GM12864 (cell line): ENCODE results near the gene CT45A3.
"Not testable (repeated sequence)": the region's sequence is repeated elsewhere in the genome, so short reads cannot be mapped to it uniquely, and the experiment has no call there.

ENCODE experiments used
- DNase-seq: peaks from one replicate; pipeline ENCODE4 v3.0.0-alpha.2; 2011; ENCODE audit warnings: low read depth
- H3K4me3 ChIP-seq: 2 replicates; pipeline ENCODE4 v1.5.1; 2011; ENCODE audit warnings: mild to moderate bottlenecking, low read depth, low read length, control low read depth
- CTCF ChIP-seq: IDR thresholded peaks from 2 replicates; pipeline ENCODE4 v1.5.1; 2011; ENCODE audit warnings: low read depth, mild to moderate bottlenecking, moderate library complexity, low read length, control low read depth, inconsistent platforms; ENCODE audit errors: missing control alignments

Gene CT45A3, protein sequence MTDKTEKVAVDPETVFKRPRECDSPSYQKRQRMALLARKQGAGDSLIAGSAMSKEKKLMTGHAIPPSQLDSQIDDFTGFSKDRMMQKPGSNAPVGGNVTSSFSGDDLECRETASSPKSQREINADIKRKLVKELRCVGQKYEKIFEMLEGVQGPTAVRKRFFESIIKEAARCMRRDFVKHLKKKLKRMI

GRCh38 chrX:135768091-135768490, at the start of gene CT45A3:
Gene CT45A3 (minus strand): TSS chrX:135768191. CDS start chrX:135764444, 3,747 bp downstream.
- not testable (repeated sequence) for DNase-seq, H3K4me3 ChIP-seq

DNA sequence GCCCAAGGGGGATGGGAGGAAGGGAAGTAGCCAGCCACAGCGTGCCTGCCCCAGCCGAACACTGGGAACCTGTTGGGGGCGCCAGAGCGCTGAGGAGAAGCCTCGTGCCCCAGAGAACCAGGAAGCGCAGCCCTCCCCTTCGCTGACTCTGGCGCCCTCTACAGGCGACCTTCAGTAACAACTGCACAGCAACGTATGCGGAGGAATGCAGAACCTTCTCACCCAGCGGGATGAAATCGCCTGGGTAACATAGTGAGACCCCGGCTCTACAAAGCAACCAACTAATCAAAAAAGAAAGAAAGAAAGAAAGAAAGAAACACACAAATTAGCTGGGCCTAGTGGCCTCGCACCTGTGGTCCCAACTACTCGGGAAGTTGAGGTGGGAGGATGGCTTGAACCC, 34.7 kb upstream of the CT45A3 start, which contains the start of gene CT45A6:
Gene CT45A6 (minus strand): TSS at position 101 of the 400 bp plus-strand sequence. CDS start 3,794 bp downstream, outside the sequence.
- H3K4me3 ChIP-seq, DNase-seq: not testable (repeated sequence)

DNA sequence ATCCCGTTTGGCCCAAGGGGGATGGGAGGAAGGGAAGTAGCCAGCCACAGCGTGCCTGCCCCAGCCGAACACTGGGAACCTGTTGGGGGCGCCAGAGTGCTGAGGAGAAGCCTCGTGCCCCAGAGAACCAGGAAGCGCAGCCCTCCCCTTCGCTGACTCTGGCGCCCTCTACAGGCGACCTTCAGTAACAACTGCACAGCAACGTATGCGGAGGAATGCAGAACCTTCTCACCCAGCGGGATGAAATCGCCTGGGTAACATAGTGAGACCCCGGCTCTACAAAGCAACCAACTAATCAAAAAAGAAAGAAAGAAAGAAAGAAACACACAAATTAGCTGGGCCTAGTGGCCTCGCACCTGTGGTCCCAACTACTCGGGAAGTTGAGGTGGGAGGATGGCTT, 17.4 kb upstream of the CT45A3 start, which contains the start of gene CT45A5:
Gene CT45A5 (minus strand): TSS at position 101 of the 400 bp plus-strand sequence. CDS start 3,774 bp downstream, outside the sequence.
- DNase-seq, H3K4me3 ChIP-seq: not testable (repeated sequence)

DNA sequence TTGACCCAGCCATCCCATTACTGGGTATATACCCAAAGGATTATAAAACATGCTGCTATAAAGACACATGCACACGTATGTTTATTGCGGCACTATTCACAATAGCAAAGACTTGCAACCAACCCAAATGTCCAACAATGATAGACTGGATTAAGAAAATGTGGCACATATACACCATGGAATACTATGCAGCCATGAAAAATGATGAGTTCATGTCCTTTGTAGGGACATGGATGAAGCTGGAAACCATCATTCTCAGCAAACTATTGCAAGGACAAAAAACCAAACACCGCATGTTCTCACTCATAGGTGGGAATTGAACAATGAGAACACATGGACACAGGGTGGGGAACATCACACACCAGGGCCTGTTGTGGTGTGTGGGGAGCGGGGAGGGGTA, 23.3 kb downstream of the CT45A3 start:
- H3K4me3 ChIP-seq, DNase-seq: not testable (repeated sequence)

- no peak overlapping the region for H3K4me3 ChIP-seq
- no peak for TF ChIP-seq CTCF
- DNase-seq = no peak
Measured at GRCh38 chrX:135741192-135741715, 26.7 kb downstream of the CT45A3 start.

DNA sequence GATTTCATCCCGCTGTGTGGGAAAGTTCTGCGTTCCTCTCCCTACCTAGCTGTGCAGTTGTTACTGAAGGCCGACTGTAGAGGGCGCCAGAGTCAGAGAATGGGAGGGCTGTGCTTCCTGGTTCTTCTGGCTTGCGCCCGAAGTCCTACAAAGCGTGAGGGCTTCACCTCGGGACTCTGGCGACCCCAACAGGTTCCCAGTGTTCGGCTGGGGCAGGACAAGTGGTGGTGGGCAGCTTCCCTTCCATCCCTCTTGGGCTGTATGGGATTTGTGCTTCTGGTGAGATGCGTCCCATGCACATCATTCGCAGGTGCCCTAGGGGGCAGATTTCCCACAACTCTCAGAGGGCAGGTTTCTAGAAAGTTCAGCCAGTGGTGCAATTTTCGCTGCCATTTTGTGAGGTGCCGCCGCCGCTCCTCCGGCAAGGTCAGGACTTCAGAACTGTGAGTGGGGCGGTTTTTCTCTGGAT, 27.3 kb downstream of the CT45A3 start:
- TF ChIP-seq CTCF = peak; percentile 70
- H3K4me3 ChIP-seq = no peak overlapping the region
- DNase-seq = no peak

DNA sequence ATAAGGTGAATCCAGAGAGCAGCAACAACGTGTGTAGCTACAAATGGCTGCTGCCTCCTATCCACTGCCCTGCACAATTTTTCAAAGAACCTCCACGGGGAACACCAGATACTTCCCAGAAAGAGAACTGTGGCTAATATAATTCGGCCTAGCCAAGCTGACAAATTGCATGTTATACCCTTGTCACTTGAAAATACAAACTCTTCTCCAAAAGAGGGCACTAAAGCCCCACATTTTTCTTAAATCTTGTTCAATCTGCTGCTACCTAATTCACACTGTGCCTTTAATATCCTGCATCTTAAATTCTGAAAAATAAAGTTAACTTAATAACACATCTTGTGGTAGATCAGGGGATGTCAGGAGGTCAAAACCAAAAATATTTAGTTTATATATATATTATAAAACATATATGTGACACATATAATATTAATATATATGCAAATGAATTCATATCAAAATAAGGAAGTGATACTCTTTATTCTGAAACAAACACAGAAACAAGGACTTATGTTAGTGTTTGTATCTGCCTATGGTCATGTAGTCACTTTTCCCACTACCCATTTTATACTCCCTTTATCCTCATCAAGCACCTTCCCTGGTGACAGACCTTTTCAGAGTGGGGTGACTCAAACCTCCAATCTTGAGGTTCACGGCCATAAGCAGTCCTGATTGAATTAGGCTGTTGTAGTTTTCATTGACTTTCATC, 30.5 kb downstream of the CT45A3 start:
- no peak for TF ChIP-seq CTCF
- H3K4me3 ChIP-seq = no peak overlapping the region
- DNase-seq = no peak

DNA sequence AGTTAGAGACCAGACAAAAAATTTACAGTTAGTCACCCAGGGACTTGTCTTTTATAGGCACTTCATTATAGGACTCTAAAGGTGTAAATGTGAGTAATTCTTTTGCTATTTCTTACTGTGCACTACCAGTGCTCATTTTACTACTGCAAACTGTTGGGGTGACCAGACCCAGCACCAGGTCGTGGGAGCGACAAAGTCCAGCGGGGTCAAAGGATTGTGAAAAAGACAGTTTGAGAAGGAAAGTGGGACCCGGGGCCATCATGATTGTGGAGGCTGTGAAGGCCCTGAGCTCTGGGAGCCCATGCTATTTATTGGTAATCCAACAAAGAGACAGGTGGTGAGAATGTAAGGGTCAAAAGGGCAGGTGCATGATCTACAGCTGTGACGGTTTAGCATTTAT, 33.3 kb downstream of the CT45A3 start:
- not testable (repeated sequence) for DNase-seq, H3K4me3 ChIP-seq

DNA sequence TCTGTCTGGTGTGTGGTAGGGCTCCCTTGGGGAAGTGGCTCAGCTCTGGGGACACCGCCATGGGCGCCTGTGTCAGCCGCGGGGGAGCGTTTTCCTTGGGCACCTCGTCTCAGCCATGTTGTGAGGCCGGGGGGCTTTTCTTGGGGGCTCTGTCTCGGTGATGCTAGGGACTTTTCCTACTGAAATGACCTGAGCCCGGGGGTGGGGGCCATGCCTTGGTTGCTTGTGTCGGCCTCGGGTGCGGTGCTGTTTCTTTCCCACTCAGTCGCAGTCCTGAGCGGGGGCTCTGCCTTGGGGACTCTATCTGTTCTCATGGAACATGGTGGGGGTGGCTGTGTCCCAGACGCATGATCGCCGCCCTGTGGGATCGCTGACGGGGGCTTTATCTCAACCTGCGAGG, 54.2 kb downstream of the CT45A3 start:
- TF ChIP-seq CTCF = no peak
- DNase-seq = no peak
- H3K4me3 ChIP-seq = no peak overlapping the region
